Measurements from ENCODE around the gene INAFM1. TPM values are rescaled to one million over a fixed set of nuclear protein-coding genes. Genes with fewer than 3 reads are reported as not detected.

Gene INAFM1
- total and polyA plus RNA-seq, 9 of the 15 experiments (the other 6 are each of a cell fraction or from before 2014, with no cell fraction given) = 0.71 to 30.9 (median 3.1) TPM

GRCh38 chr19:47230054-47230920 lies 44.4 kb upstream of the INAFM1 start (continued):
- TF ChIP-seq ILF3 (IDR thresholded peaks at IDR 0.05; ENCODE audit: borderline replicate concordance) (no peak), TAF9B (IDR thresholded peaks at IDR 0.05; ENCODE audit: partially characterized antibody) (no peak), KAT8 (IDR thresholded peaks at IDR 0.05; ENCODE audit: low read depth) (no peak), POLR2A (conservative IDR thresholded peaks at IDR 0.05) (no peak; the same call in 1 of the 2 replicates), ZNF224 (CRISPR knock-in tag; IDR thresholded peaks at IDR 0.05) (no peak), KDM4B (IDR thresholded peaks at IDR 0.05; ENCODE audit: borderline replicate concordance in 2 of 2, low read depth in 1 of 2) (peak in 1 of 2 experiments; percentile 66; a peak in 1 of 4 replicates), ZNF609 (CRISPR knock-in tag; IDR thresholded peaks at IDR 0.05; ENCODE audit: borderline replicate concordance) (no peak), BCOR (IDR thresholded peaks at IDR 0.05) (peak; percentile 93), ZNF347 (CRISPR knock-in tag; IDR thresholded peaks at IDR 0.05; ENCODE audit: low read depth) (no peak), MAZ (CRISPR knock-in tag; conservative IDR thresholded peaks at IDR 0.05 in 1 of 2, IDR thresholded peaks at IDR 0.05 in 1 of 2) (peak; percentile 77 to 93; a peak in 3 of 4 replicates), KLF16 (IDR thresholded peaks at IDR 0.05) (0 out of 2 replicates have a peak, but pooled peaks have one; percentile 16), THRAP3 (IDR thresholded peaks at IDR 0.05; ENCODE audit: borderline replicate concordance) (no peak), SMARCA4 (IDR thresholded peaks at IDR 0.05) (no peak), ZNF444 (CRISPR knock-in tag; IDR thresholded peaks at IDR 0.05) (no peak), GTF2A2 (tag; IDR thresholded peaks at IDR 0.05) (no peak), FOXJ2 (tag; IDR thresholded peaks at IDR 0.05) (peak; percentile 85)
- TF ChIP-seq, protein P1, sequence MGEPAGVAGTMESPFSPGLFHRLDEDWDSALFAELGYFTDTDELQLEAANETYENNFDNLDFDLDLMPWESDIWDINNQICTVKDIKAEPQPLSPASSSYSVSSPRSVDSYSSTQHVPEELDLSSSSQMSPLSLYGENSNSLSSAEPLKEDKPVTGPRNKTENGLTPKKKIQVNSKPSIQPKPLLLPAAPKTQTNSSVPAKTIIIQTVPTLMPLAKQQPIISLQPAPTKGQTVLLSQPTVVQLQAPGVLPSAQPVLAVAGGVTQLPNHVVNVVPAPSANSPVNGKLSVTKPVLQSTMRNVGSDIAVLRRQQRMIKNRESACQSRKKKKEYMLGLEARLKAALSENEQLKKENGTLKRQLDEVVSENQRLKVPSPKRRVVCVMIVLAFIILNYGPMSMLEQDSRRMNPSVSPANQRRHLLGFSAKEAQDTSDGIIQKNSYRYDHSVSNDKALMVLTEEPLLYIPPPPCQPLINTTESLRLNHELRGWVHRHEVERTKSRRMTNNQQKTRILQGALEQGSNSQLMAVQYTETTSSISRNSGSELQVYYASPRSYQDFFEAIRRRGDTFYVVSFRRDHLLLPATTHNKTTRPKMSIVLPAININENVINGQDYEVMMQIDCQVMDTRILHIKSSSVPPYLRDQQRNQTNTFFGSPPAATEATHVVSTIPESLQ (CRISPR knock-in tag; IDR thresholded peaks at IDR 0.05) = no peak
- TF ChIP-seq, protein P2, sequence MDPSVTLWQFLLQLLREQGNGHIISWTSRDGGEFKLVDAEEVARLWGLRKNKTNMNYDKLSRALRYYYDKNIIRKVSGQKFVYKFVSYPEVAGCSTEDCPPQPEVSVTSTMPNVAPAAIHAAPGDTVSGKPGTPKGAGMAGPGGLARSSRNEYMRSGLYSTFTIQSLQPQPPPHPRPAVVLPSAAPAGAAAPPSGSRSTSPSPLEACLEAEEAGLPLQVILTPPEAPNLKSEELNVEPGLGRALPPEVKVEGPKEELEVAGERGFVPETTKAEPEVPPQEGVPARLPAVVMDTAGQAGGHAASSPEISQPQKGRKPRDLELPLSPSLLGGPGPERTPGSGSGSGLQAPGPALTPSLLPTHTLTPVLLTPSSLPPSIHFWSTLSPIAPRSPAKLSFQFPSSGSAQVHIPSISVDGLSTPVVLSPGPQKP (CRISPR knock-in tag; IDR thresholded peaks at IDR 0.05) = no peak
- TF ChIP-seq, protein P3, sequence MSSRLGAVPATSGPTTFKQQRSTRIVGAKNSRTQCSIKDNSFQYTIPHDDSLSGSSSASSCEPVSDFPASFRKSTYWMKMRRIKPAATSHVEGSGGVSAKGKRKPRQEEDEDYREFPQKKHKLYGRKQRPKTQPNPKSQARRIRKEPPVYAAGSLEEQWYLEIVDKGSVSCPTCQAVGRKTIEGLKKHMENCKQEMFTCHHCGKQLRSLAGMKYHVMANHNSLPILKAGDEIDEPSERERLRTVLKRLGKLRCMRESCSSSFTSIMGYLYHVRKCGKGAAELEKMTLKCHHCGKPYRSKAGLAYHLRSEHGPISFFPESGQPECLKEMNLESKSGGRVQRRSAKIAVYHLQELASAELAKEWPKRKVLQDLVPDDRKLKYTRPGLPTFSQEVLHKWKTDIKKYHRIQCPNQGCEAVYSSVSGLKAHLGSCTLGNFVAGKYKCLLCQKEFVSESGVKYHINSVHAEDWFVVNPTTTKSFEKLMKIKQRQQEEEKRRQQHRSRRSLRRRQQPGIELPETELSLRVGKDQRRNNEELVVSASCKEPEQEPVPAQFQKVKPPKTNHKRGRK (tag; IDR thresholded peaks at IDR 0.05) = no peak

All from K562 (cell line).